Measurements from ENCODE around the gene HDAC2. TPM values are rescaled to one million over a fixed set of nuclear protein-coding genes. Genes with fewer than 3 reads are reported as not detected.

The HDAC2 gene
- total and polyA plus RNA-seq, 2 donors (not counting 1 experiment from before 2014, with no cell fraction given) = 30.8 to 58.3 TPM

GRCh38 chr6:113893451-113893850 lies 77.5 kb downstream of the HDAC2 start:
- CTCF ChIA-PET = no interaction called here
- Histone ChIP-seq H2AFZ (ENCODE audit: insufficient read depth, low read depth, low read length, poor library complexity, severe bottlenecking) (no peak overlapping the region), H4K20me1 (ENCODE audit: control insufficient read depth, insufficient read depth, low read length, poor library complexity, severe bottlenecking) (no peaks in the 10 kb centered on the region), H3K4me1 (ENCODE audit: control insufficient read depth in 2 of 2, insufficient read depth in 2 of 2, low read length in 2 of 2) (no peaks in the 10 kb centered on the region), H3K79me2 (ENCODE audit: control insufficient read depth, insufficient read depth, low read length) (no peaks in the 10 kb centered on the region), H3K9ac (ENCODE audit: low read length) (no peak overlapping the region), H3K36me3 (replicated peaks in 1 of 2; ENCODE audit: control extremely low read depth in 1 of 2, control insufficient read depth in 1 of 2, extremely low read depth in 1 of 2, insufficient read depth in 2 of 2, low read length in 1 of 2) (no peaks in the 10 kb centered on the region), H3K4me3 (ENCODE audit: control extremely low read depth in 1 of 5, extremely low read depth in 1 of 5, insufficient read depth in 1 of 5, low read depth in 2 of 5, low read length in 4 of 5) (no peak overlapping the region), H3K27me3 (replicated peaks in 1 of 4; ENCODE audit: control extremely low read depth in 1 of 4, control insufficient read depth in 3 of 4, insufficient read depth in 4 of 4, low read length in 3 of 4) (no peaks in the 10 kb centered on the region), H3K4me2 (replicated peaks; ENCODE audit: low read depth, low read length, poor library complexity, severe bottlenecking) (no peak overlapping the region), H3K9me3 (ENCODE audit: control extremely low read depth in 1 of 3, control insufficient read depth in 2 of 3, insufficient read depth in 1 of 3, low read length in 2 of 3) (peaks cover 0 to 3% (median 0%) of the 10 kb centered on the region in 3 donors), H3K27ac (ENCODE audit: low read length in 2 of 2) (no peak overlapping the region)
- POLR2A ChIA-PET = no interaction called here
- intact Hi-C loops (cut with micrococcal nuclease) = no loop called here
- Mint-ChIP-seq H3K4me1 (no peaks in the 10 kb centered on the region), H3K9me3 (ENCODE audit: insufficient read depth) (peaks cover 2% of the 10 kb centered on the region), H3K27me3 (peaks cover 4% of the 10 kb centered on the region), H3K4me3 (no peak overlapping the region), H3K27ac (no peak overlapping the region)
- DNase-seq (no peak), ATAC-seq (ENCODE audit: low read depth) (no peak)
- no peak for TF ChIP-seq EZH2 (IDR thresholded peaks at IDR 0.05; ENCODE audit: borderline replicate concordance, insufficient read depth, low read depth, low read length, poor library complexity, severe bottlenecking)
- TF ChIP-seq CTCF (IDR thresholded peaks at IDR 0.05) = no peak

GRCh38 chr6:113888956-113889630 lies 81.9 kb downstream of the HDAC2 start:
- no CpG with 5 or more reads among the region's 3 CpGs for WGBS (ENCODE audit: insufficient coverage)
- intact Hi-C loops (cut with micrococcal nuclease) = no loop called here
- POLR2A ChIA-PET = no interaction called here
- no peaks in the 10 kb centered on the region for H3K4me1 Mint-ChIP-seq
- DNase-seq (no peak), ATAC-seq (ENCODE audit: low read depth) (no peak)
- Histone ChIP-seq H3K27ac (ENCODE audit: low read length in 2 of 2) (no peak overlapping the region), H3K9ac (ENCODE audit: low read length) (no peak overlapping the region), H3K4me1 (ENCODE audit: control insufficient read depth in 2 of 2, insufficient read depth in 2 of 2, low read length in 2 of 2) (no peaks in the 10 kb centered on the region), H2AFZ (ENCODE audit: insufficient read depth, low read depth, low read length, poor library complexity, severe bottlenecking) (no peak overlapping the region), H3K27me3 (replicated peaks in 1 of 4; ENCODE audit: control extremely low read depth in 1 of 4, control insufficient read depth in 3 of 4, insufficient read depth in 4 of 4, low read length in 3 of 4) (no peaks in the 10 kb centered on the region), H3K36me3 (replicated peaks in 1 of 2; ENCODE audit: control extremely low read depth in 1 of 2, control insufficient read depth in 1 of 2, extremely low read depth in 1 of 2, insufficient read depth in 2 of 2, low read length in 1 of 2) (no peaks in the 10 kb centered on the region), H3K9me3 (ENCODE audit: control extremely low read depth in 1 of 3, control insufficient read depth in 2 of 3, insufficient read depth in 1 of 3, low read length in 2 of 3) (no peaks in the 10 kb centered on the region), H3K4me2 (replicated peaks; ENCODE audit: low read depth, low read length, poor library complexity, severe bottlenecking) (no peak overlapping the region), H3K4me3 (ENCODE audit: control extremely low read depth in 1 of 5, extremely low read depth in 1 of 5, insufficient read depth in 1 of 5, low read depth in 2 of 5, low read length in 4 of 5) (no peak overlapping the region), H3K79me2 (ENCODE audit: control insufficient read depth, insufficient read depth, low read length) (no peaks in the 10 kb centered on the region), H4K20me1 (ENCODE audit: control insufficient read depth, insufficient read depth, low read length, poor library complexity, severe bottlenecking) (no peaks in the 10 kb centered on the region)
- no peak overlapping the region for H3K4me3 Mint-ChIP-seq
- H3K9me3 Mint-ChIP-seq (ENCODE audit: insufficient read depth) = peaks cover 2% of the 10 kb centered on the region
- H3K27me3 Mint-ChIP-seq = peaks cover 4% of the 10 kb centered on the region
- CTCF ChIA-PET = interaction anchor here (1.2 to 4.1 kb wide), 2 partner anchors 9 to 20 kb away, joined by 4 to 18 read pairs; no protein-coding TSS in a partner anchor
- no peak overlapping the region for H3K27ac Mint-ChIP-seq
- TF ChIP-seq CTCF (IDR thresholded peaks at IDR 0.05) (no peak), EZH2 (IDR thresholded peaks at IDR 0.05; ENCODE audit: borderline replicate concordance, insufficient read depth, low read depth, low read length, poor library complexity, severe bottlenecking) (no peak)
